Measurements from ENCODE around the gene SAMD10. TPM values are rescaled to one million over a fixed set of nuclear protein-coding genes. Genes with fewer than 3 reads are reported as not detected.
"Not testable (repeated sequence)": the region's sequence is repeated elsewhere in the genome, so short reads cannot be mapped to it uniquely, and the experiment has no call there.

Gene SAMD10
- total and polyA plus RNA-seq, 7 experiments from 2014 or later = 10.2 to 37.8 (median 14.2) TPM

- intact Hi-C loops (cut with micrococcal nuclease) = loop anchor here (5.0 kb wide), 2 partner anchors 36 to 239 kb away; partner anchors contain the start of genes LIME1 (in 1 of the 2) and SLC2A4RG (in 1 of the 2)
- H3K27me3 Mint-ChIP-seq; H3K27me3 ChIP-seq (ENCODE audit: control insufficient read depth in 2 of 2, insufficient read depth in 2 of 2, low read length in 2 of 2); H3K9me3 Mint-ChIP-seq; DNase-seq; H3K4me3 ChIP-seq (ENCODE audit: low read length); CTCF ChIA-PET; H3K9me3 ChIP-seq (ENCODE audit: control insufficient read depth in 2 of 3, low read length in 3 of 3); ATAC-seq; POLR2A ChIA-PET: not testable (repeated sequence)
- peak overlapping the region; percentile 78 for H3K27ac ChIP-seq (ENCODE audit: low read depth, low read length)
- H3K36me3 ChIP-seq (ENCODE audit: control insufficient read depth in 2 of 3, insufficient read depth in 3 of 3, low read length in 3 of 3) = peaks cover 0 to 14% (median 0%) of the 10 kb centered on the region in 3 experiments
- Mint-ChIP-seq H3K4me1 (peaks cover 48 to 74% (median 70%) of the 10 kb centered on the region in 7 donors), H3K36me3 (peaks cover 0 to 21% (median 3%) of the 10 kb centered on the region in 5 donors), H3K27ac (peak overlapping the region; percentile 39 to 93 (median 78)), H3K4me3 (peak overlapping the region; percentile 33 to 96 (median 72))
- H3K4me1 ChIP-seq (ENCODE audit: control insufficient read depth in 2 of 2, insufficient read depth in 2 of 2, low read length in 2 of 2) = peaks cover 24 to 42% of the 10 kb centered on the region in 2 donors
These were observed 2.9 kb downstream of the SAMD10 start for GRCh38 chr20:63976511-63976910.

- intact Hi-C loops (cut with micrococcal nuclease) = loop anchor here (1.0 to 5.0 kb wide), 11 partner anchors 18 to 702 kb away; partner anchors contain the start of genes ARFGAP1 (in 1 of the 2), ARFRP1 (in 1 of the 2), LIME1 (in 1 of the 2) and PTK6 (in 1 of the 2)
- Mint-ChIP-seq H3K27me3 (peaks cover 0 to 2% (median 0%) of the 10 kb centered on the region in 5 donors), H3K27ac (peak overlapping the region in 4 of 9 donors; percentile 16 to 88 (median 58)), H3K36me3 (peaks cover 0 to 20% (median 3%) of the 10 kb centered on the region in 5 donors), H3K4me1 (peaks cover 34 to 61% (median 52%) of the 10 kb centered on the region in 7 donors), H3K9me3 (no peaks in the 10 kb centered on the region), H3K4me3 (no peak overlapping the region)
- CTCF ChIA-PET = interaction anchor here (0.6 to 1.8 kb wide), 11 partner anchors 8 to 79 kb away, joined by 3 to 8 read pairs (median 4); no protein-coding TSS in a partner anchor
- H3K4me1 ChIP-seq (ENCODE audit: control insufficient read depth in 2 of 2, insufficient read depth in 2 of 2, low read length in 2 of 2) = peaks cover 12 to 36% of the 10 kb centered on the region in 2 donors
- POLR2A ChIA-PET = interaction anchor here (1.3 to 1.4 kb wide), 2 partner anchors 62 to 347 kb away, joined by 4 read pairs; no protein-coding TSS in a partner anchor
- no peaks in the 10 kb centered on the region for H3K27me3 ChIP-seq (ENCODE audit: control insufficient read depth in 2 of 2, insufficient read depth in 2 of 2, low read length in 2 of 2)
- H3K4me3 ChIP-seq (ENCODE audit: low read length) = no peak overlapping the region
- no peak overlapping the region for H3K27ac ChIP-seq (ENCODE audit: low read depth, low read length)
- peaks cover 0 to 14% (median 0%) of the 10 kb centered on the region in 3 experiments for H3K36me3 ChIP-seq (ENCODE audit: control insufficient read depth in 2 of 3, insufficient read depth in 3 of 3, low read length in 3 of 3)
- DNase-seq (no peak), ATAC-seq (no peak)
- H3K9me3 ChIP-seq (ENCODE audit: control insufficient read depth in 2 of 3, low read length in 3 of 3) = no peaks in the 10 kb centered on the region
These were observed 4.8 kb downstream of the SAMD10 start for GRCh38 chr20:63974402-63975200.

GRCh38 chr20:63973636-63974401 lies 5.6 kb downstream of the SAMD10 start:
- peaks cover 34 to 63% (median 54%) of the 10 kb centered on the region in 7 donors for H3K4me1 Mint-ChIP-seq
- H3K4me3 ChIP-seq (ENCODE audit: low read length) = no peak overlapping the region
- H3K4me3 Mint-ChIP-seq = peak overlapping the region in 5 of 10 donors; percentile 7 to 71 (median 36)

GRCh38 chr20:63973160-63973479 lies 6.3 kb downstream of the SAMD10 start:
- Mint-ChIP-seq H3K4me1 (peaks cover 31 to 65% (median 57%) of the 10 kb centered on the region in 7 donors), H3K4me3 (peak overlapping the region in 1 of 10 donors; percentile 21), H3K36me3 (peaks cover 0 to 25% (median 3%) of the 10 kb centered on the region in 5 donors), H3K27ac (peak overlapping the region in 7 of 9 donors; percentile 2 to 88 (median 38)), H3K27me3 (peaks cover 0 to 2% (median 0%) of the 10 kb centered on the region in 5 donors), H3K9me3 (no peaks in the 10 kb centered on the region)
- Histone ChIP-seq H3K27ac (ENCODE audit: low read depth, low read length) (no peak overlapping the region), H3K9me3 (ENCODE audit: control insufficient read depth in 2 of 3, low read length in 3 of 3) (no peaks in the 10 kb centered on the region), H3K36me3 (ENCODE audit: control insufficient read depth in 2 of 3, insufficient read depth in 3 of 3, low read length in 3 of 3) (peaks cover 0 to 14% (median 0%) of the 10 kb centered on the region in 3 experiments), H3K4me3 (ENCODE audit: low read length) (no peak overlapping the region), H3K4me1 (ENCODE audit: control insufficient read depth in 2 of 2, insufficient read depth in 2 of 2, low read length in 2 of 2) (peaks cover 17 to 33% of the 10 kb centered on the region in 2 donors), H3K27me3 (ENCODE audit: control insufficient read depth in 2 of 2, insufficient read depth in 2 of 2, low read length in 2 of 2) (no peaks in the 10 kb centered on the region)
- ATAC-seq = no peak
- POLR2A ChIA-PET = interaction anchor here (0.9 to 1.4 kb wide), 5 partner anchors 14 to 345 kb away, joined by 3 to 4 read pairs (median 4); no protein-coding TSS in a partner anchor
- no peak for DNase-seq
- CTCF ChIA-PET = interaction anchor here (0.6 to 1.8 kb wide), 12 partner anchors 9 to 750 kb away, joined by 3 to 8 read pairs (median 3); partner anchors contain the start of genes OPRL1 and UCKL1
- intact Hi-C loops (cut with micrococcal nuclease) = loop anchor here (1.0 to 5.0 kb wide), 6 partner anchors 64 to 701 kb away; partner anchors contain the start of genes ARFRP1 (in 2 of the 2), ARFGAP1 (in 1 of the 2), PTK6 (in 1 of the 2) and ZGPAT (in 1 of the 2)

More at GRCh38 chr20:63973636-63974401, 5.6 kb downstream of the SAMD10 start:
- H3K27ac Mint-ChIP-seq = peak overlapping the region; percentile 16 to 88 (median 71)
- peaks cover 0 to 14% (median 0%) of the 10 kb centered on the region in 3 experiments for H3K36me3 ChIP-seq (ENCODE audit: control insufficient read depth in 2 of 3, insufficient read depth in 3 of 3, low read length in 3 of 3)
- ChIA-PET POLR2A (interaction anchor here (0.9 to 1.4 kb wide), 5 partner anchors 15 to 346 kb away, joined by 3 to 4 read pairs (median 4); no protein-coding TSS in a partner anchor), CTCF (interaction anchor here (0.6 to 1.8 kb wide), 18 partner anchors 8 to 751 kb away, joined by 3 to 8 read pairs (median 3); partner anchors contain the start of genes OPRL1 and UCKL1)
- H3K27me3 ChIP-seq (ENCODE audit: control insufficient read depth in 2 of 2, insufficient read depth in 2 of 2, low read length in 2 of 2) = no peaks in the 10 kb centered on the region
- H3K27ac ChIP-seq (ENCODE audit: low read depth, low read length) = peak overlapping the region; percentile 35
- ATAC-seq (peak; percentile 81), DNase-seq (peak; percentile 59 to 89 (median 78))
- peaks cover 0 to 20% (median 3%) of the 10 kb centered on the region in 5 donors for H3K36me3 Mint-ChIP-seq
- intact Hi-C loops (cut with micrococcal nuclease) = loop anchor here (1.0 to 5.0 kb wide), 11 partner anchors 18 to 702 kb away; partner anchors contain the start of genes ARFRP1 (in 2 of the 2), ARFGAP1 (in 1 of the 2), PTK6 (in 1 of the 2) and UCKL1 (in 1 of the 2)
- H3K9me3 Mint-ChIP-seq = no peaks in the 10 kb centered on the region
- peaks cover 0 to 2% (median 0%) of the 10 kb centered on the region in 5 donors for H3K27me3 Mint-ChIP-seq
- H3K9me3 ChIP-seq (ENCODE audit: control insufficient read depth in 2 of 3, low read length in 3 of 3) = no peaks in the 10 kb centered on the region
- H3K4me1 ChIP-seq (ENCODE audit: control insufficient read depth in 2 of 2, insufficient read depth in 2 of 2, low read length in 2 of 2) = peaks cover 16 to 36% of the 10 kb centered on the region in 2 donors

GRCh38 chr20:63972312-63973159 lies 6.9 kb downstream of the SAMD10 start:
- Histone ChIP-seq H3K9me3 (ENCODE audit: control insufficient read depth in 2 of 3, low read length in 3 of 3) (no peaks in the 10 kb centered on the region), H3K4me3 (ENCODE audit: low read length) (no peak overlapping the region), H3K27me3 (ENCODE audit: control insufficient read depth in 2 of 2, insufficient read depth in 2 of 2, low read length in 2 of 2) (no peaks in the 10 kb centered on the region), H3K4me1 (ENCODE audit: control insufficient read depth in 2 of 2, insufficient read depth in 2 of 2, low read length in 2 of 2) (peaks cover 11 to 27% of the 10 kb centered on the region in 2 donors), H3K36me3 (ENCODE audit: control insufficient read depth in 2 of 3, insufficient read depth in 3 of 3, low read length in 3 of 3) (peaks cover 0 to 19% (median 0%) of the 10 kb centered on the region in 3 experiments), H3K27ac (ENCODE audit: low read depth, low read length) (no peak overlapping the region)
- Mint-ChIP-seq H3K4me1 (peaks cover 25 to 61% (median 53%) of the 10 kb centered on the region in 7 donors), H3K4me3 (peak overlapping the region in 4 of 10 donors; percentile 6 to 91 (median 56)), H3K27ac (peak overlapping the region in 7 of 9 donors; percentile 2 to 82 (median 41)), H3K9me3 (no peaks in the 10 kb centered on the region), H3K36me3 (peaks cover 0 to 30% (median 3%) of the 10 kb centered on the region in 5 donors), H3K27me3 (peaks cover 0 to 2% (median 0%) of the 10 kb centered on the region in 5 donors)
- intact Hi-C loops (cut with micrococcal nuclease) = loop anchor here (1.0 to 5.0 kb wide), 6 partner anchors 63 to 700 kb away; partner anchors contain the start of genes ARFRP1 (in 2 of the 2), ARFGAP1 (in 1 of the 2), PTK6 (in 1 of the 2) and ZGPAT (in 1 of the 2)
- ATAC-seq (no peak), DNase-seq (no peak)
- ChIA-PET POLR2A (interaction anchor here (0.8 to 1.4 kb wide), 2 partner anchors 14 to 356 kb away, joined by 3 to 4 read pairs; no protein-coding TSS in a partner anchor), CTCF (interaction anchor here (0.7 to 1.8 kb wide), 10 partner anchors 10 to 433 kb away, joined by 3 to 8 read pairs (median 4); partner anchors contain the start of genes OPRL1 and UCKL1)
